Stimulated activated CD8-positive, alpha-beta memory T cell treated with anti-CD3 and anti-CD28 coated beads, Interleukin-12 subunit alpha, Interleukin-12 subunit beta, amount 100 ng/mL, for 24 hours (primary cell): ENCODE results near the gene CUX1.
"Not testable (repeated sequence)": the region's sequence is repeated elsewhere in the genome, so short reads cannot be mapped to it uniquely, and the experiment has no call there.

Experiments used
- DNase-seq: peaks from one replicate; pipeline ENCODE4 v3.0.0-alpha.2; 2020; ENCODE audit errors: extremely low read depth

The CUX1 gene

DNA sequence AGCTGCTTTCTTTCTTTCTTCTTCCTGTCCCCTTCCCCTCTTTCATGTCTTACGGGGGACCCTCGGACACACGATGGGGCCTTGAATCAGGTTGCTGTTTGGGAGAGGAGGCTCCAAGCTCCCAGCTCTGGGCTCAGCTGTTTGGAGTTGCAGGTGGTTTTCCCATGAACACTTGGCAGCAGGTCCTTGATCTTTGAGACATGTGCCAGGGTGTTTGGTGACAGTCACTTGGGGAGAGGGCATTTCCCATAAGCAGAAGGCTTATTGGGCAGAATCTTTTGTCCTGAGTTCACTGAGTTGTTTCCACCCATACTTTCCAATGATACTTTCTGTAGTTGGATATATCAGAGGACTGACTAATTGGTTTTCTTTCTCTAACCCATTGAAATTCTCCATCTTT is 364.6 kb downstream of the CUX1 start:
- DNase-seq, result no peak

DNA sequence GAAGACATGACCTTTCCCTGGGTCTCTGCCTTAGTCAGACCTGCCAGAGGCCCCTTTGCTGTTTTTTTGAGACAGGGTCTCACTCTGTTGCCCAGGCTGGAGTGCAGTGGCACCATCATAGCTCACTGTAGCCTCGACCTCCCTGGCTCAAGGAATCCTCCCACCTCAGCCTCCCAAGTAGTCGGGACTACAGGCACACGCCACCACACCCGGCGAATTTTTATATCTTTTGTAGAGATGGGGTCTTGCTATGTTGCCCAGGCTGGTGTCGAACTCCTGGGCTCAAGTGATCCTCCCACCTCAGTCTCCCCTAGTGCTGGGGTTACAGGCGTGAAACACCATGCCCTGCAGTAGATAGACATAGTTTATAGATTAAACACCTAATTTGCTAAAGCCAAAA is 366.4 kb downstream of the CUX1 start:
- DNase-seq, result not testable (repeated sequence)

GRCh38 chr7:102184303-102184702 is 366.9 kb downstream of the CUX1 start:
- no peak for DNase-seq

DNA sequence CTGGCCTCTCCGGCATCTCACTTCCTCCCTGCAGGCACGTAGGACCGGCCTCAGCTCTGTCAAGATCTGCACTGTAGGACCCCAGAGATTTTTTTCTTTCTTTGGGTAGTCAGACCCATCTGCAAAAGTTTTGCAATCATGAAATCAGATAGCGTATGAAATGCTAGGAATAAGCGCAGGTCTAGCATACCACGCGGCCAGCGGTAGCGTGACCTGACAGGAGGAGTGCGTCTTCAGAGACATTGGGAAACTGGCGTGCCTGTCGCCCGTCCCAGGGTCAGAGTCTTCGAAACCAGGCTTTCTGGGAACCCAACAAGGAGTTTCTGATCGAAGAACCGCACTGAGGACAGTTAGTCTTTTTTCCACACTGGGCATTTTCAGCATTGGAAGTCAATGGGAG is 368.4 kb downstream of the CUX1 start:
- DNase-seq, result no peak

- DNase-seq, result no peak
Observed at GRCh38 chr7:102186306-102186705, 368.9 kb downstream of the CUX1 start.

GRCh38 chr7:102188746-102189145 is 371.3 kb downstream of the CUX1 start:
- DNase-seq, result no peak

- DNase-seq, result no peak
Observed at GRCh38 chr7:102189756-102190155, 372.3 kb downstream of the CUX1 start.

DNA sequence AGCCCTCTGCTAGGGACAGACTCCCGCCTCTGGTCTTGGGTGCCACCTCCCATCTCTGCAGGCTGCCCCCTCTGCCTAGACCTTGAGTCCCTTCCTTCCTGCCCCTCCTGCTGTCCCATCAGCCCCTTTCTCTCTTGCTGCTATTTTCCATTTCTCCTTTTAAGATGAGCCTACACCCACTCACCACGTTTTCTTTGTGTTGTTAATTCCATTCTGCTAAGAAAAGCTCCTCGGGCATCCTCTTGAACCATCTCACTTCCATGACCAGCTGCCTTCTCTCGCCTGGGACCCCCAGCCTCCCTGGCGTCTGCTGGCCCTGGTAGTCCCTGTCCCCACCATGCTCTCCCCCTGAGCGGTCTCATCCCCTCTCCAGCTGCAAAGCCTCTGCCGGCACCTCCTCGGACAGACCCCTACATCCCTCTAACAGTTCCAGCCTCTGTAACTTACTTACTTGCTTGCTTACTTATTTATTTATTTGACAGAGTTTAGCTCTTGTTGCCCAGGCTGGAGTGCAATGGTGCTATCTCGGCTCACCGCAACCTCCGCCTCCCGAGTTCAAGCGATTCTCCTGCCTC is 373.4 kb downstream of the CUX1 start:
- no peak for DNase-seq

DNA sequence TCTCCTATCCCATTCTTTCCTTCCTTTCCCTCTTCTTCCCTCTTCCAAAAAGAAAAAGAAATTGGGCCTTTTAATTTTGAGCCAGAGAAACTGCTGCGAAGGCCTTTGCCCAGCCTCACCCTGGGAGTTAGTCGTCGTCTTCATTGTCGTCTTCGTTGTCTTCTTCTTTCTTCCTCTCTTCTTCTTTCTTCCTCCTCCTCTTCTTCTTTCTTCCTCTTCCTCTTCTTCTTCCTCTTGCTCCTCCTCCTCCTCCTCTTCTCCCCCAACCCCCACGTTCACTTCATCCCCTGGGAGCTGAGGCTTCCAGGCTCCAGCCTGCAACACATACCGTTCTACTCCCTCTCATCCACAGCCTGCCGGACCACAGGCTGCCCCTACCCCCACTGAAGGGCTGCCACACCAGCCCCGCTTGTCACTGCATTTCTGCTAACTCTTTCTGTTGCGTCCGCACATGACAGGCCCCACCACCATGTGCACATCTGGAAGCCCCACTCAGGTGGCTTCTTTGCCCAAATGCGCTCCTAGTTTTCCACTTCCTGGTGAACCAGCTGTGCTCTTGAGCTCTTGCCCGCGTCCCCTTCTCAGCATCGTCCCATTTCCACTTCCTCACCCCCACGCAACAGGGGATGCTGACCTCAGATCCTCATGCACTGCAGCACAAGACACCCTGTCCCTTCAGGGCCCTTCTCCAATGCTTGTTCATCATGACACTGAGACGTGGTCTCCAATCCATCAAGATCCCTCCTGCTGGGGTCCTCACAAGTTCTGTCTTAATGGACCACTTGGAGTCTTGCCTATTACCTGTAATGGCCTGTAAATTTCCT is 374.3 kb downstream of the CUX1 start:
- DNase-seq, result no peak

DNA sequence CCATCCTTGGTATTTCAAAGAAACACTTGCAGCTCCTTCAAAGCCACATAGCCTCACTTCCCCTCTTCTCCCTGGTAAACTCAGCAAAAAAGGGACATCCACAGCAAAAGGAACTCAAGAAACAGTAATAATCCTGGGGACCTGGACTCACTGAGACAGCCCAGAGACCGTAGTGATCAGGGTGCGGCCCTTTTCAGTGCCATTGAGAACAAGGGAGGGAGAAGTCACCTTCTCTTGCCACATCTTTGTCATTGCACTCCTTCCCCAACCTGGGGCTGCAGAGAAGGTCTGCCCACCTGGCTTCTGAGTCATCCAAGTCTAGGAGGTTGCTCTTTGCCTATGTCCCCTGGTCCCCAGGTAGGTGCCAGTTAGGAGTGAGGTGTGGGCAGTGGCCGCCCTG is 375.4 kb downstream of the CUX1 start:
- no peak for DNase-seq

GRCh38 chr7:102193806-102194205 is 376.4 kb downstream of the CUX1 start:
- DNase-seq, result no peak

- no peak for DNase-seq
Observed at GRCh38 chr7:102195361-102195760, 377.9 kb downstream of the CUX1 start.

DNA sequence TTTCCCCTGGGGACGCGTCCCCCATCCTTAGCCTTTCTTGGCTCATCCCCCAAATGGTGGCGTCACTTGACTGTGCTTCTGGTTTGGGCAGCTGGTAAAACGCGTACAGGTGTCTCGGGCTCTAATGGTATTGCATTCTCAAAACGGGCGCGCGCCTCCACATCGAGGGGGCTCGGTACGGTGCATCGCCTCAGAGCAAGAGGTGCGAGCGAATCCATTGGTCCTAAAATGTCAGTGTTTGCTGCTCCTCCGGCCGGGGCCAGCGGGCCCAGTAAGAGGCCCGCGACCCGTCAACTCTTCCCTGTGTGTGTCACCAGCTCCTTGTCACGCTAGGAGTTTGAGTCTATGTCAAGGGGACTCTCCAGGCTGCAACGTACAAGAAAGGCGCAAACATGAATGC is 378.6 kb downstream of the CUX1 start:
- DNase-seq, result no peak

DNA sequence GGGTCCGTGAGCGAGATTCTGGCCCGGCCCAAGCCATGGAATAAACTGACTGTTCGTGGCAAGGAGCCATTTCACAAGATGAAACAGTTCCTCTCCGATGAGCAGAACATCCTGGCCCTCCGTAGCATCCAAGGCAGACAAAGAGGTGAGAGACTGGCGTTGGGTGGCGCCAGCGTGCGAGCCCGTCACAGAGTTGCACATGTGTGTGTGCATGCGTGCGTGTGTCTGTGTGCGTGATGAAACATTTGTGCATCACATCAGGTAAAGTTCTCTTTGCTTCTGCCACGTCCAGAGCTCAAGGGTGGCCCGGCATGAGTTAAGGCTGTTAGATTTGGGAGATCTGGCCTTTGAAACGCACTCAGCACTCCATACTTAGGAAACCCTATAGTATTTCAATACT is 379.7 kb downstream of the CUX1 start:
- no peak for DNase-seq

GRCh38 chr7:102197599-102197998 is 380.2 kb downstream of the CUX1 start:
- no peak for DNase-seq

DNA sequence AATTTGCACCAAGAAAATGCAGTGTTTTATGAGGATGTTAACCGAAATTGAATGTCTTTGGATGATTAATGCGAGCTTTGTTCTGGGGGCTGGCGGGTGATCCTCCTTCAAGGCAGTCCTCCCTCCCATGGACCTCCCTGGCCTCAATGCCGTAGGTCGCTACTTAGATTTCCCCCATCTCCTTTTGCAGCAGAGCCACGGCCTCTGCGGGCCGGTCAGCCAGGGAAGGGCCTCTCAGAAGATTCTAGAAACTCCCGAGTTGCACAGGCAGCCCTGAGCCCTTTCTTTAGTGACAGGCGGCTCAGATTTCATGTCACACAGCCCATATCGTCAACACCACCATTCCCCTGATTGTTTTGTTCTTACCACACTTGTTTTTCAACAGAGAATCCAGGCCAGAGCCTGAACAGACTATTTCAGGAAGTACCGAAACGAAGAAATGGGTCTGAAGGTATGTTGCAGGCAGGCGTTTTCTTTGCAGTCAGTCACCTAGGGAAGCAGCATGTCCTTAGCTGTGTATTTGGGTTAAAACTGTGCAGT is 381.1 kb downstream of the CUX1 start:
- DNase-seq, result no peak

- no peak for DNase-seq
Observed at GRCh38 chr7:102201576-102201975, 384.1 kb downstream of the CUX1 start.

DNA sequence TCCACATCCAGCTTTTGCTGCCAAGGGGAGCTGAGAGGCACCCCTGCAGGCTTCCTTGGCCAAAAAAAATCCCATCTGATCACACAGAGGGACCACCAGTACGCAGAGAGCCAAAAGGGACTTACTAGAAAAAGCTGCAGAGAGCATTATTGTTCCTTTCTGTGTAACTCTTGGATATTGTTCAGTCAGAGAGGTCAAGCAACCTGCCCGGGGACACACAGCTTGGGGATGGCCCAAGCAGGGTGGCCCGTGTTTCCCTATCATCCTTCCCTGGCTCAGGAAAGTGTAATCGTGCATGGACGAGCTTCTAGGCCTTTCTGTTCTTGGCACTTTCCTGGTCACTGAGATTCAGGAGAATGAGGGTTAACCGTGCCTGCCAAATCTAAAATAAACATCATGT is 385.1 kb downstream of the CUX1 start:
- DNase-seq, result no peak

- DNase-seq, result no peak
Observed at GRCh38 chr7:102203218-102203617, 385.8 kb downstream of the CUX1 start.

- no peak for DNase-seq
Observed at GRCh38 chr7:102204212-102204611, 386.8 kb downstream of the CUX1 start.

- no peak for DNase-seq
Observed at GRCh38 chr7:102205915-102206314, 388.5 kb downstream of the CUX1 start.

DNA sequence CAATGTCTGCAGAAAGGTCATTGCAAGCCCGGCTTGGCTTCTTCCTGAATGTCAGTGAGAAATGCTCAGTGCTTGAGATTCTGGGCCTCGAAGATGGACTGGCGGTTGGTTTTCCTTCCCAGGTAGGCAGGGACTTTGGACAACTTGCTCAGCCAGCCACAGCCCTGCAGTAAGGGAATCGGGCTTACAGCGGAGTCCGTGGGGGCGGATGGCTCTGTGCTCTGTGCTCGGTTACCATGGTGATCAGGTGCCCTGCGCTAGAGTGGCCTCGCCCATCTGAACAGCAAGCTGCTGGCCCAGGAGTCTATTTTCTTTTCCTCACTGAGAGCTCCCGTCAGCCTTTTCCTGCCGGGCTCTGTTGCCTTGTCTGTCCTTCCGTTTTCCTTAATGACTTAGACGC is 391.4 kb downstream of the CUX1 start:
- DNase-seq, result no peak

DNA sequence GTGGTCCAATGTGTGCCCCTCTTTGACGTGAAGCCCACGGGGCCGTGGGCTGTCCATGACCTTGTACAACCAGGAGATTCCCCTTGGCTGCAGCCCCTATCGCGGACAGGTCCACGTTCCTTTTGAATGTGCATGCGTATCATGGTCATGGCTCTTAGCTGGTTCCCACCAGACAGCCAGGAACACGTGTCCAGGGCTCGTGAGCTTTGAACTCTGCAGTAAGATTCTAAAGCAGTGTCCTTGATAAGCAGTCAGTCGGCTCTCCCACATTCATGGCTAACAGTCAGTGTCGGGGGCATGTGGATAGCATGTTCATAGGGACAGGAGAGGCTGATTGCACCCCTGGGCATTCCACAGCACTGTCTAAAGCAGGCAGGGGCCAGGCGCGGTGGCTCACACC is 393.4 kb downstream of the CUX1 start:
- no peak for DNase-seq
